GM12875 (cell line): ENCODE results near the gene ADSS2.
A peak's percentile ranks its signal among the peaks of the same experiment; 100 is the strongest.

Experiments used
- H3K4me3 ChIP-seq: one replicate; pipeline ENCODE4 v1.5.1; 2011; ENCODE audit warnings: low read depth, low read length, control low read depth
- TF ChIP-seq, protein P1 (sequence below): IDR thresholded peaks from 2 replicates; pipeline ENCODE4 v1.5.1; 2011; ENCODE audit warnings: low read depth, mild to moderate bottlenecking, control low read depth, inconsistent platforms, low read length, moderate library complexity, borderline replicate concordance; ENCODE audit not compliant: insufficient read depth

Gene ADSS2

DNA sequence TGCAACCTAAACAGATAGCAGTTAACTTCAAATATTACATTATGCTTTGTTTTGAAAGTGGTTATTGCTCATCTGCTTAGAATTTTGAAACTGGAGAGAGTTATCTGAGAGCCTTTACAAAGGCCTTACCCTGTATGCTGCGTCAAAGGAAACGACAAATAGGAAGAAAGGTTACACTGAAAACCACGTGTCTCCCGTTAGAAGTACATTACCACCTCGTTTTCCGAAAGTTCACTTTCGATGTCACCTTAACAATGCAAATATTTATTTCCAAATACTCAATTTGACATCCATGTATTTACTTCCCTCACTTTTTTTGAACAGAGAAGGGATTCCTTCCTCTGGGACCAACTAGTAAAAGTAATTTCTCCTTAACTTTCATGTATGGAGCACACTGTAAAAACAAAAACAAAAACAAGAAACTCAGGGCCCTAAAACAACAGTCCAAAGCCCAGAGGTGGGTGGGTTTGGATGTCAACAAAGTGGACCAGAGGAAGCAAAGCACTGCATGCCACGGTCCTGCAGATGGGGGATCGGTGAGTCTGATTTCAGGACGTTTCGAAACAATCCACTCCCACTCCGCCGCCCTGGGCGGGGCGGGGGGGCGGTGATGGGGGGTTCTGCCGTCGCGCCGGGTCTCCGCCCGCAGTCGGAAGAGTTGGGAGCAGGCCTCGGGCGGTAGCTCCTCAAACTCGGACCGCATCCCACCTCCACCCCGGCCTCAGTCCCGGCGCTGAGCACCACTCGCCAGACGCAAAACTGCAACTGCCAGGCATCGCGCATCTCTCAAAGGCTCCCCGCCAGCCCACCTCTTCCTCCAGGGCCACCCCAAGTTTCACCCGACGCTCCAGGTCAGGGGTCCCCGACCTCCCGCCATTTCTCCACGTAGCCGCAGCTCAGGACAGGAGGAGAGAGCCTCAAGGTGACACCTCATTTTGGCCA lies 841 bp downstream of the ADSS2 start:
- H3K4me3 ChIP-seq: peak overlapping the region; percentile 83
- TF ChIP-seq, protein P1, sequence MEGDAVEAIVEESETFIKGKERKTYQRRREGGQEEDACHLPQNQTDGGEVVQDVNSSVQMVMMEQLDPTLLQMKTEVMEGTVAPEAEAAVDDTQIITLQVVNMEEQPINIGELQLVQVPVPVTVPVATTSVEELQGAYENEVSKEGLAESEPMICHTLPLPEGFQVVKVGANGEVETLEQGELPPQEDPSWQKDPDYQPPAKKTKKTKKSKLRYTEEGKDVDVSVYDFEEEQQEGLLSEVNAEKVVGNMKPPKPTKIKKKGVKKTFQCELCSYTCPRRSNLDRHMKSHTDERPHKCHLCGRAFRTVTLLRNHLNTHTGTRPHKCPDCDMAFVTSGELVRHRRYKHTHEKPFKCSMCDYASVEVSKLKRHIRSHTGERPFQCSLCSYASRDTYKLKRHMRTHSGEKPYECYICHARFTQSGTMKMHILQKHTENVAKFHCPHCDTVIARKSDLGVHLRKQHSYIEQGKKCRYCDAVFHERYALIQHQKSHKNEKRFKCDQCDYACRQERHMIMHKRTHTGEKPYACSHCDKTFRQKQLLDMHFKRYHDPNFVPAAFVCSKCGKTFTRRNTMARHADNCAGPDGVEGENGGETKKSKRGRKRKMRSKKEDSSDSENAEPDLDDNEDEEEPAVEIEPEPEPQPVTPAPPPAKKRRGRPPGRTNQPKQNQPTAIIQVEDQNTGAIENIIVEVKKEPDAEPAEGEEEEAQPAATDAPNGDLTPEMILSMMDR: no peak

DNA sequence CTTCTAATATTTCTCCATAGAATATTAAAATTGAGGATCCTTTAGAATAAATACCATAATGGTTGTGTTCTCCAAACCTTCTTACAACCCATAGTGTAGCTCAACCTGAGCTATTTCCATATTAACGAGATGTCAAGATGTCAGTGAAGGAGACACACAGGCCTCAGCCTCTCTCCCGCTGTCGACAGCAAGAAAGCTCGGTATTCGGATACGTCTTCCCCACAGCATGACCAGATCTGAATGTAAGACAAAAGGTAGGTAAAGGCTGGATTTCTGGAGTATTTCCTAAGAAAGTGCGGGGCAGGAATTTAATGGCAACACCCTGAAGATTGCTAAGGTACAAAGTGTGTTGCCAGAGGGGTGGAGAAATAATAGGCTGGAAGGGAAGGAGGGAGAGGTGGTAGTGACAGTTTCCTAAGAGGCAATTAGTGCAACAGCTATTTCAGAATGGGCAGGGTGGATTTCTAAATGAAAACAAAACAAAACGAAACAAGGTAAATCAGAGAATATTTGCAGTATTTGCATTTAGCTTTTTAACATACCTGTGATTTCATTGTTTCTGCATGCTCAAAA lies 1.7 kb downstream of the ADSS2 start:
- H3K4me3 ChIP-seq: no peak overlapping the region
- TF ChIP-seq, protein P1: no peak

DNA sequence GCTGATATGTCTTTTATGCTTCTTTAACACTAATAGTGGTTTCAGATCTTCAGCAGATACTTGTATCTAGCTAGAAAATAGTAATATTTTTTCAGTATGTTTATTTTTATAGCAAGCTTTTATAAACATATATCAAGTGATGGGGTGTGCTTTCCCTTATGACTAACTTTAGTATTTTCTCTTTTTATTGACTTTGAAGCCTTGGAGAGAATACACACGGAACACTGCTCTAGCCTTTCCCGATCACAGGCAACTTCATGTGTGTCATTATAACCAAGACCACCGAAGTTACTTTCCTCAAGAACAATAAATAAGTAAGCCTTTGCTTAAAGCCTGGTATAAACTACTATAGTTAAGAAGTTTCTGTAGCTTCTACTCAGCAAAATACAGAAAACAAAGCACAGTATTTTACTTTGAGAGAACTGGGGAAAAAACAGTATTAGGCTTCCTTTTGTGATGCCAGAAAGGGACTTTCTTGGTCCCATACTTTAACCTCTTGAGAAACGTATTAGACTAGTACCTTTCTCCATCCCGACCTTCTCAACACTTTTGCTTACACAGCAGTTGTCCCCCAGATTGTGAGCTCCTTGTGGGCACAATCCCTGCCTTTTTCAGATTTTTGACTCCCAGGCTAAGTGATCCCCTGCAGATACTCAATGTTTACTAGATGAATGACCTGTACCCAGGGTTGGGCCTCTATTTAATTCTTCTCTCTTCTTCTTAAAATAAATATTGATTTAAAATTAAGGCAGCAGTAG lies 3.3 kb downstream of the ADSS2 start:
- no peak overlapping the region for H3K4me3 ChIP-seq
- TF ChIP-seq, protein P1: no peak

DNA sequence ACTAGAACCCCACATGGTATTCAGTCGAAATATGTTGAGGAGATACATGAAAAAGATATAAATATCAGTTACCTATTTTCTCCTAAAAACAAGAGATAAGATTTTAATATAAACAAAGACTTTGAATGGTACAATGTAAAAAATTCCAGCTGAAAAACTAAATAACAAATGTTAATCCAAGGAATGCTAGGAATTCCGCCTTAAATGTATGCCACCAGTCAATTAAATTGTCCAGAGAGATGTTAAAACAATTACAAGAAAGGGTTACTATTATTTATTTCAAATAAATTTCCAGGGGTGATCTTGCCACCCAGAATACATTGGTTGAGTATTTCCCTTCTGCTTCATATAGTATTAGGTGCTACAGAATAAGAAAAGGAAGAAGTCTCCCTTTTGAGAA lies 4.2 kb downstream of the ADSS2 start:
- H3K4me3 ChIP-seq: no peak overlapping the region
- TF ChIP-seq, protein P1: no peak

DNA sequence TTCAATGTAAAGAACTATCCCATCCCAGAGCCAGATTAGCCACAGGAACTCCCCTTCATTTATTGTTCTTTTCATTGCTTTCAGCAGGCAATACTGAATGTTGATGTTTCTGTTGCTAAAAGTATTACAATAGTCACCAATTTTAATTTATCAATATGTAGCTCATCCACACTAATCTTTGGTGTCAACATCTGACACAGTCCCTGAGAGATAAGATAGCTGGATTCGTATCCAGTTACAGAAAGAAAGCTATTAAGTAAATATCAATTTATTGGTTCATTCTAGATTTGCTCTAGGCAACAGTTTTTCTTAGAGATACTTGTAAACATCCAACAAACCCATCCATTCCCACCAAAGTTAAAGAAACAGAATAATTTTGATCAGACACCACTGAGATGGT lies 4.7 kb downstream of the ADSS2 start:
- no peak overlapping the region for H3K4me3 ChIP-seq
- TF ChIP-seq, protein P1: no peak

DNA sequence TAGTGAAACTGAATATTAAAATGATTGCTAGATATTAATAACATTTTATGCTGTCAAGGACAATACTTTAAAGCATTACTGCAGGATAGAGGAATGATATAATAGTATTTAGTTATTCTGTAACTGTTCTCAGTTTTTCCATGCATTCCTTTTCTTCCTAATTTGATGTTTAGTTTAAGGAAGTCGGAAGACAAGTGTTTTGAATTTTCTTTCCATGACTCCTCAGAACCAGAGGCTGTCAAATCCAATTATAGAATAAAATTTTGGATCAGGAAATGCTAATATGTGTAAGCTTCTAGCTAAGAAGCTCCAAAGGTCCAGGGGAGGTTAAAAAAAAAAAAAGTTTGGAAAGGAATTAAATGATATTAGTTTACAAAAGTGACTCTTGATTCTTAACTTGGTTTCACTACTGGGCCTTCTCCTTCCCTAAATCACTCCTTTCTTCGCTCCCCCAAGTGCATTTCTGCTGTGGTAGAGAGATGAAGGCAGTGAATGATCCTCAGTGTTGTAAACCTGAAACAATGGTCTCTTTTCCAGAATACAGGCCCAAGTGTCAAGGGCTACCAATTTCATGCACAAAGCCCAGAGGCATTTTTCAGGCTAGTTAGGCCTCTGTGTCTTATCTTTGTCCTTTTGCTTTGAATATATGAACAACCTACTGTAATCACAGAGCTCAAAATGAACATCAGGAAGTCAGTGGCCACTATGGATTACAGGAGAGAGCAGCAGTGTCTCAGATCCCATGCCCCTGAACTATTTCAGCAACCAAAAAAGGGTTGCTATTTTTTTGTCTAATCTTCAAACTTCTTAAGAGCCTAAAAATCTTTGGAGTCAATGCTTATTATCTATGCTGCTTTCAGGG lies 6.2 kb downstream of the ADSS2 start:
- H3K4me3 ChIP-seq: no peak overlapping the region
- TF ChIP-seq, protein P1: no peak
